Neuronal stem cell (in vitro differentiated cells): ENCODE data around the gene MUC6.

ENCODE experiments used
- DNase-seq: peaks from one replicate; pipeline ENCODE4 v3.0.0-alpha.2; 2013; ENCODE audit warnings: low spot score
- H2AFZ ChIP-seq: one replicate; pipeline ENCODE4 v1.6.1; 2013; ENCODE audit warnings: mild to moderate bottlenecking, low read length, inconsistent platforms
- H2AK5ac ChIP-seq: 2 replicates; pipeline ENCODE4 v1.6.1; 2013; ENCODE audit warnings: low read depth, mild to moderate bottlenecking, inconsistent platforms, low read length, moderate library complexity, mixed read lengths
- H2BK120ac ChIP-seq: 2 replicates; pipeline ENCODE4 v1.6.1; 2013; ENCODE audit warnings: low read depth, mild to moderate bottlenecking, inconsistent platforms, low read length, moderate library complexity, mixed read lengths
- H2BK12ac ChIP-seq: one replicate; pipeline ENCODE4 v1.6.1; 2013; ENCODE audit warnings: low read length, inconsistent platforms
- H2BK15ac ChIP-seq: 2 replicates; pipeline ENCODE4 v1.6.1; 2013; ENCODE audit warnings: mild to moderate bottlenecking, low read length, inconsistent platforms, mixed read lengths
- H2BK5ac ChIP-seq: one replicate; pipeline ENCODE4 v1.6.1; 2013; ENCODE audit warnings: inconsistent platforms, mild to moderate bottlenecking, low read length, moderate library complexity
- H3K14ac ChIP-seq: one replicate; pipeline ENCODE4 v1.6.1; 2013; ENCODE audit warnings: low read length, inconsistent platforms
- H3K18ac ChIP-seq: 2 replicates; pipeline ENCODE4 v1.6.1; 2013; ENCODE audit warnings: low read length, inconsistent platforms
- H3K23ac ChIP-seq: 2 replicates; pipeline ENCODE4 v1.6.1; 2013; ENCODE audit warnings: low read depth, mild to moderate bottlenecking, mixed read lengths, low read length, inconsistent platforms; ENCODE audit not compliant: poor library complexity
- H3K27ac ChIP-seq: replicated peaks from 3 replicates; pipeline ENCODE4 v1.5.1; 2013; ENCODE audit warnings: low read length, inconsistent platforms
- H3K27me3 ChIP-seq, 3 experiments: 2 replicates each; pipeline ENCODE4 v1.6.1; 2013; ENCODE audit warnings: low read length in 3 of 3, mild to moderate bottlenecking in 2 of 3, inconsistent platforms in 1 of 3, low read depth in 1 of 3, mixed read lengths in 1 of 3, moderate library complexity in 1 of 3; ENCODE audit not compliant: control insufficient read depth in 3 of 3, insufficient read depth in 3 of 3
- H3K36me3 ChIP-seq, 2 donors: replicated peaks in 1 of 2; 2 replicates each; pipeline ENCODE4 v1.6.1; 2013; ENCODE audit warnings: low read length in 2 of 2; ENCODE audit not compliant: control insufficient read depth in 2 of 2, insufficient read depth in 2 of 2
- H3K4ac ChIP-seq: 2 replicates; pipeline ENCODE4 v1.6.1; 2013; ENCODE audit warnings: inconsistent platforms, mild to moderate bottlenecking, low read length, moderate library complexity
- H3K4me1 ChIP-seq, 2 donors: 1 replicate in 1 of 2; 2 replicates in 1 of 2; pipeline ENCODE4 v1.6.1; 2013; ENCODE audit warnings: low read length in 2 of 2, low read depth in 1 of 2; ENCODE audit not compliant: control insufficient read depth in 2 of 2, insufficient read depth in 1 of 2
- H3K4me2 ChIP-seq: one replicate; pipeline ENCODE4 v1.6.1; 2013; ENCODE audit warnings: mild to moderate bottlenecking, low read length, inconsistent platforms; ENCODE audit not compliant: insufficient read depth, poor library complexity, severe bottlenecking
- H3K4me3 ChIP-seq, 2 donors: 2 replicates each; pipeline ENCODE4 v1.5.1; 2013; ENCODE audit warnings: low read length in 2 of 2, mild to moderate bottlenecking in 2 of 2, inconsistent platforms in 1 of 2, moderate library complexity in 1 of 2
- H3K79me1 ChIP-seq: one replicate; pipeline ENCODE4 v1.6.1; 2013; ENCODE audit warnings: low read depth, mild to moderate bottlenecking, inconsistent platforms, low read length, moderate library complexity
- H3K9ac ChIP-seq: one replicate; pipeline ENCODE4 v1.6.1; 2013; ENCODE audit warnings: mild to moderate bottlenecking, low read depth, low read length, inconsistent platforms; ENCODE audit not compliant: poor library complexity
- H3K9me3 ChIP-seq, 2 donors: replicated peaks in 1 of 2; 2 replicates each; pipeline versions ENCODE3 to v1.6.1; 2013; ENCODE audit warnings: low read length in 2 of 2, mild to moderate bottlenecking in 2 of 2, inconsistent platforms in 1 of 2, low read depth in 1 of 2, mixed read lengths in 1 of 2, moderate library complexity in 1 of 2; ENCODE audit not compliant: control insufficient read depth in 2 of 2, insufficient read depth in 1 of 2
- H4K8ac ChIP-seq: one replicate; pipeline ENCODE4 v1.6.1; 2013; ENCODE audit warnings: low read depth, mild to moderate bottlenecking, inconsistent platforms, low read length, moderate library complexity
- H4K91ac ChIP-seq: one replicate; pipeline ENCODE4 v1.6.1; 2013; ENCODE audit warnings: low read length, low read depth, mild to moderate bottlenecking, inconsistent platforms; ENCODE audit not compliant: poor library complexity
- WGBS, 2 donors: extraction: QIAGEN DNeasy Blood & Tissue Kit; methylation state at CpG; one replicate each; pipeline ENCODE4 v1.1.7; 2013; ENCODE audit warnings: missing lambda C conversion rate in 2 of 2, mixed read lengths in 1 of 2; ENCODE audit not compliant: insufficient read length in 2 of 2, insufficient replicate concordance in 1 of 2; ENCODE audit errors: extremely low coverage in 2 of 2; 5-methylcytosine and 5-hydroxymethylcytosine counted together

MUC6 gene

GRCh38 chr11:1014276-1014675 lies 22.2 kb downstream of the MUC6 start:
- Histone ChIP-seq H3K27me3 (no peaks in the 10 kb centered on the region), H2AK5ac (no peak overlapping the region), H2BK120ac (no peak overlapping the region), H4K91ac (no peak overlapping the region), H4K8ac (no peak overlapping the region), H3K14ac (no peak overlapping the region), H3K18ac (no peak overlapping the region), H3K36me3 (peaks cover 27 to 29% of the 10 kb centered on the region in 2 donors), H3K23ac (peak overlapping the region; percentile 25), H2AFZ (no peak overlapping the region), H3K9me3 (peaks cover 6 to 8% of the 10 kb centered on the region in 2 donors), H3K9ac (no peak overlapping the region), H3K4ac (no peak overlapping the region), H3K4me1 (peaks cover 0 to 10% of the 10 kb centered on the region in 2 donors), H3K27ac (no peak overlapping the region), H2BK12ac (no peak overlapping the region), H3K4me3 (no peak overlapping the region), H2BK5ac (peak overlapping the region; percentile 5), H3K79me1 (peaks cover 2% of the 10 kb centered on the region), H3K4me2 (no peak overlapping the region), H2BK15ac (no peak overlapping the region)
- no peak for DNase-seq
- no CpG with 5 or more reads among the region's 14 CpGs for WGBS, 2 donors

- Histone ChIP-seq H3K27ac (no peak overlapping the region), H2AK5ac (no peak overlapping the region), H4K91ac (no peak overlapping the region), H2BK120ac (no peak overlapping the region), H3K4me2 (no peak overlapping the region), H2BK12ac (no peak overlapping the region), H3K9ac (no peak overlapping the region), H3K4me3 (no peak overlapping the region), H3K79me1 (peaks cover 2% of the 10 kb centered on the region), H2AFZ (no peak overlapping the region), H2BK15ac (no peak overlapping the region), H3K23ac (peak overlapping the region; percentile 48), H4K8ac (no peak overlapping the region), H3K27me3 (no peaks in the 10 kb centered on the region), H3K36me3 (peaks cover 33 to 34% of the 10 kb centered on the region in 2 donors), H2BK5ac (no peak overlapping the region), H3K9me3 (peaks cover 6 to 8% of the 10 kb centered on the region in 2 donors), H3K14ac (no peak overlapping the region), H3K4me1 (peaks cover under 1 to 5% of the 10 kb centered on the region in 2 donors), H3K4ac (no peak overlapping the region), H3K18ac (no peak overlapping the region)
- DNase-seq, result no peak
- WGBS, 2 donors, result no CpG with 5 or more reads among the region's 12 CpGs
Measured at GRCh38 chr11:1013631-1013935, 22.9 kb downstream of the MUC6 start.

- Histone ChIP-seq H3K4ac (no peak overlapping the region), H2BK15ac (no peak overlapping the region), H4K91ac (no peak overlapping the region), H3K36me3 (peaks cover 34% of the 10 kb centered on the region in 2 donors), H3K9ac (peak overlapping the region; percentile 9), H2AFZ (no peak overlapping the region), H3K4me2 (no peak overlapping the region), H3K9me3 (peaks cover 6 to 8% of the 10 kb centered on the region in 2 donors), H3K4me1 (peaks cover 0 to 4% of the 10 kb centered on the region in 2 donors), H3K27ac (no peak overlapping the region), H2BK120ac (no peak overlapping the region), H2AK5ac (no peak overlapping the region), H2BK12ac (no peak overlapping the region), H3K27me3 (no peaks in the 10 kb centered on the region), H3K14ac (no peak overlapping the region), H3K18ac (peak overlapping the region; percentile 26), H3K23ac (peak overlapping the region; percentile 48), H4K8ac (no peak overlapping the region), H3K4me3 (no peak overlapping the region), H3K79me1 (peaks cover 2% of the 10 kb centered on the region), H2BK5ac (no peak overlapping the region)
- no CpG with 5 or more reads among the region's 28 CpGs for WGBS, 2 donors
- DNase-seq, result no peak
Measured at GRCh38 chr11:1012740-1013630, 23.5 kb downstream of the MUC6 start.

GRCh38 chr11:1012291-1012690 lies 24.2 kb downstream of the MUC6 start:
- Histone ChIP-seq H3K18ac (no peak overlapping the region), H3K4ac (no peak overlapping the region), H3K4me2 (no peak overlapping the region), H3K27me3 (no peaks in the 10 kb centered on the region), H3K9me3 (peaks cover 4 to 6% of the 10 kb centered on the region in 2 donors), H3K36me3 (peaks cover 36 to 40% of the 10 kb centered on the region in 2 donors), H4K91ac (no peak overlapping the region), H3K79me1 (no peaks in the 10 kb centered on the region), H3K23ac (no peak overlapping the region), H2BK12ac (no peak overlapping the region), H3K4me1 (peaks cover 0 to 5% of the 10 kb centered on the region in 2 donors), H2BK5ac (no peak overlapping the region), H2BK120ac (no peak overlapping the region), H3K27ac (no peak overlapping the region), H2BK15ac (no peak overlapping the region), H3K4me3 (no peak overlapping the region), H4K8ac (no peak overlapping the region), H2AFZ (no peak overlapping the region), H2AK5ac (no peak overlapping the region), H3K9ac (no peak overlapping the region), H3K14ac (peak overlapping the region; percentile 27)
- WGBS, 2 donors, result no CpG with 5 or more reads among the region's 17 CpGs
- no peak for DNase-seq
